SK-N-SH treated with all-trans-retinoic acid at 6 μM for 48 hours (cell line): ENCODE results near the gene OR4F6.

Experiments
- ATAC-seq: fragments of 200-7000 bp; cut with Tn5 transposase; 3 replicates; pipeline ENCODE4 v1.9.1; 2020; ENCODE audit warnings: mild to moderate bottlenecking, moderate library complexity
- ARNTL ChIP-seq: fragments of 450-650 bp; formaldehyde crosslinking; IDR thresholded peaks from 2 replicates; pipeline ENCODE4 v1.5.0; 2020; ENCODE audit warnings: low read depth, mild to moderate bottlenecking, moderate library complexity, borderline replicate concordance
- BACH2 ChIP-seq: fragments of 250-450 bp; sonication (Bioruptor Pico); IDR thresholded peaks from 2 replicates; pipeline ENCODE4 v1.9.0; 2021; ENCODE audit warnings: mild to moderate bottlenecking, borderline replicate concordance
- CSDC2 ChIP-seq: fragments of 250-450 bp; sonication (Bioruptor Pico); IDR thresholded peaks from 2 replicates; pipeline ENCODE4 v1.5.0; 2020; ENCODE audit warnings: mild to moderate bottlenecking, moderate library complexity
- ESRRG ChIP-seq: fragments of 250-450 bp; sonication (Bioruptor Pico); IDR thresholded peaks from 2 replicates; pipeline ENCODE4 v1.6.1; 2021; ENCODE audit warnings: mild to moderate bottlenecking
- ISL1 ChIP-seq: fragments of 250-450 bp; sonication (Bioruptor Pico); IDR thresholded peaks from 2 replicates; pipeline ENCODE4 v2.1.2; 2022; ENCODE audit warnings: mild to moderate bottlenecking, moderate library complexity
- OSR1 ChIP-seq: fragments of 250-450 bp; sonication (Bioruptor Pico); IDR thresholded peaks from 2 replicates; pipeline ENCODE4 v1.8.0; 2022; ENCODE audit warnings: moderate library complexity, mild to moderate bottlenecking, inconsistent platforms
- PATZ1 ChIP-seq: fragments of 250-450 bp; sonication (Bioruptor Pico); IDR thresholded peaks from 2 replicates; pipeline ENCODE4 v1.8.0; 2020; ENCODE audit warnings: mild to moderate bottlenecking, moderate library complexity, borderline replicate concordance
- PPARA ChIP-seq: fragments of 250-450 bp; sonication (Bioruptor Pico); IDR thresholded peaks from 2 replicates; pipeline ENCODE4 v1.5.0; 2020; ENCODE audit warnings: mild to moderate bottlenecking, borderline replicate concordance
- RARB ChIP-seq: fragments of 250-450 bp; sonication (Bioruptor Pico); IDR thresholded peaks from 2 replicates; pipeline ENCODE4 v1.8.0; 2021; ENCODE audit warnings: mild to moderate bottlenecking, moderate library complexity
- TCF4 ChIP-seq: fragments of 250-450 bp; sonication (Bioruptor Pico); IDR thresholded peaks from 2 replicates; pipeline ENCODE4 v1.8.0; 2021; ENCODE audit warnings: mild to moderate bottlenecking, moderate library complexity, borderline replicate concordance
- TOX ChIP-seq: fragments of 250-450 bp; sonication (Bioruptor Pico); IDR thresholded peaks from 2 replicates; pipeline ENCODE4 v1.8.0; 2021; ENCODE audit warnings: mild to moderate bottlenecking, moderate library complexity, borderline replicate concordance
- ZC3H10 ChIP-seq: fragments of 250-450 bp; sonication (Bioruptor Pico); IDR thresholded peaks from 2 replicates; pipeline ENCODE4 v1.5.1; 2021; ENCODE audit warnings: mild to moderate bottlenecking, moderate library complexity
- ZFP3 ChIP-seq: fragments of 250-450 bp; sonication (Bioruptor Pico); IDR thresholded peaks from 2 replicates; pipeline ENCODE4 v1.5.0; 2020; ENCODE audit warnings: mild to moderate bottlenecking, moderate library complexity
- ZFP30 ChIP-seq: fragments of 450-650 bp; formaldehyde crosslinking; IDR thresholded peaks from 2 replicates; pipeline ENCODE4 v1.5.0; 2022; ENCODE audit warnings: mild to moderate bottlenecking, moderate library complexity
- ZNF565 ChIP-seq: fragments of 450-650 bp; formaldehyde crosslinking; conservative IDR thresholded peaks from 2 replicates; pipeline ENCODE4 v1.5.0; 2020; ENCODE audit warnings: low read depth, mild to moderate bottlenecking, moderate library complexity
- ZNF70 ChIP-seq: fragments of 450-650 bp; formaldehyde crosslinking; IDR thresholded peaks from 2 replicates; pipeline ENCODE4 v1.5.0; 2020; ENCODE audit warnings: mild to moderate bottlenecking, moderate library complexity
- ZNF8 ChIP-seq: fragments of 450-650 bp; formaldehyde crosslinking; IDR thresholded peaks from 2 replicates; pipeline ENCODE4 v1.5.0; 2020; ENCODE audit warnings: mild to moderate bottlenecking, moderate library complexity
- TF ChIP-seq, protein P1 (sequence below): fragments of 250-450 bp; sonication (Bioruptor Pico); IDR thresholded peaks from 2 replicates; pipeline ENCODE4 v1.5.0; 2020; ENCODE audit warnings: mild to moderate bottlenecking, moderate library complexity
- TF ChIP-seq, protein P2 (sequence below): fragments of 250-450 bp; sonication (Bioruptor Pico); IDR thresholded peaks from 2 replicates; pipeline ENCODE4 v1.5.1; 2020; ENCODE audit warnings: low read depth, mild to moderate bottlenecking, moderate library complexity
- TF ChIP-seq, protein P3 (sequence below): fragments of 250-450 bp; sonication (Bioruptor Pico); IDR thresholded peaks from 2 replicates; pipeline ENCODE4 v1.8.0; 2021; ENCODE audit warnings: low read depth, mild to moderate bottlenecking, moderate library complexity, borderline replicate concordance

Gene OR4F6

GRCh38 chr15:101813803-101814534 is 10.7 kb downstream of the OR4F6 start:
- no peak for ATAC-seq
- TF ChIP-seq RARB (CRISPR knock-in tag): no peak
- TF ChIP-seq BACH2 (CRISPR knock-in tag): no peak
- no peak for TF ChIP-seq ZNF8 (CRISPR knock-in tag)

- ATAC-seq: no peak
- no peak for TF ChIP-seq ARNTL (CRISPR knock-in tag)
- TF ChIP-seq, protein P1, sequence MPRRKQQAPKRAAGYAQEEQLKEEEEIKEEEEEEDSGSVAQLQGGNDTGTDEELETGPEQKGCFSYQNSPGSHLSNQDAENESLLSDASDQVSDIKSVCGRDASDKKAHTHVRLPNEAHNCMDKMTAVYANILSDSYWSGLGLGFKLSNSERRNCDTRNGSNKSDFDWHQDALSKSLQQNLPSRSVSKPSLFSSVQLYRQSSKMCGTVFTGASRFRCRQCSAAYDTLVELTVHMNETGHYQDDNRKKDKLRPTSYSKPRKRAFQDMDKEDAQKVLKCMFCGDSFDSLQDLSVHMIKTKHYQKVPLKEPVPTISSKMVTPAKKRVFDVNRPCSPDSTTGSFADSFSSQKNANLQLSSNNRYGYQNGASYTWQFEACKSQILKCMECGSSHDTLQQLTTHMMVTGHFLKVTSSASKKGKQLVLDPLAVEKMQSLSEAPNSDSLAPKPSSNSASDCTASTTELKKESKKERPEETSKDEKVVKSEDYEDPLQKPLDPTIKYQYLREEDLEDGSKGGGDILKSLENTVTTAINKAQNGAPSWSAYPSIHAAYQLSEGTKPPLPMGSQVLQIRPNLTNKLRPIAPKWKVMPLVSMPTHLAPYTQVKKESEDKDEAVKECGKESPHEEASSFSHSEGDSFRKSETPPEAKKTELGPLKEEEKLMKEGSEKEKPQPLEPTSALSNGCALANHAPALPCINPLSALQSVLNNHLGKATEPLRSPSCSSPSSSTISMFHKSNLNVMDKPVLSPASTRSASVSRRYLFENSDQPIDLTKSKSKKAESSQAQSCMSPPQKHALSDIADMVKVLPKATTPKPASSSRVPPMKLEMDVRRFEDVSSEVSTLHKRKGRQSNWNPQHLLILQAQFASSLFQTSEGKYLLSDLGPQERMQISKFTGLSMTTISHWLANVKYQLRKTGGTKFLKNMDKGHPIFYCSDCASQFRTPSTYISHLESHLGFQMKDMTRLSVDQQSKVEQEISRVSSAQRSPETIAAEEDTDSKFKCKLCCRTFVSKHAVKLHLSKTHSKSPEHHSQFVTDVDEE: no peak
- no peak for TF ChIP-seq TCF4 (CRISPR knock-in tag)
- TF ChIP-seq PPARA (CRISPR knock-in tag): no peak
- TF ChIP-seq TOX (CRISPR knock-in tag): no peak
- TF ChIP-seq ZNF565 (CRISPR knock-in tag): no peak
- no peak for TF ChIP-seq ZNF70 (CRISPR knock-in tag)
- TF ChIP-seq ISL1: no peak
- no peak for TF ChIP-seq PATZ1 (CRISPR knock-in tag)
- TF ChIP-seq ZNF8 (CRISPR knock-in tag): no peak
- TF ChIP-seq, protein P2, sequence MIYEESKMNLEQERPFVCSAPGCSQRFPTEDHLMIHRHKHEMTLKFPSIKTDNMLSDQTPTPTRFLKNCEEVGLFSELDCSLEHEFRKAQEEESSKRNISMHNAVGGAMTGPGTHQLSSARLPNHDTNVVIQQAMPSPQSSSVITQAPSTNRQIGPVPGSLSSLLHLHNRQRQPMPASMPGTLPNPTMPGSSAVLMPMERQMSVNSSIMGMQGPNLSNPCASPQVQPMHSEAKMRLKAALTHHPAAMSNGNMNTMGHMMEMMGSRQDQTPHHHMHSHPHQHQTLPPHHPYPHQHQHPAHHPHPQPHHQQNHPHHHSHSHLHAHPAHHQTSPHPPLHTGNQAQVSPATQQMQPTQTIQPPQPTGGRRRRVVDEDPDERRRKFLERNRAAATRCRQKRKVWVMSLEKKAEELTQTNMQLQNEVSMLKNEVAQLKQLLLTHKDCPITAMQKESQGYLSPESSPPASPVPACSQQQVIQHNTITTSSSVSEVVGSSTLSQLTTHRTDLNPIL: no peak
- no peak for TF ChIP-seq ZFP30
- TF ChIP-seq ZC3H10 (CRISPR knock-in tag): no peak
Measured at GRCh38 chr15:101820781-101821180, 17.5 kb downstream of the OR4F6 start.

GRCh38 chr15:101827257-101827656 is 23.9 kb downstream of the OR4F6 start:
- TF ChIP-seq ZNF565 (CRISPR knock-in tag) (no peak), TOX (CRISPR knock-in tag) (no peak), TCF4 (CRISPR knock-in tag) (no peak), ZNF70 (CRISPR knock-in tag) (no peak), ZFP3 (no peak), PATZ1 (CRISPR knock-in tag) (no peak), OSR1 (no peak), ESRRG (no peak), CSDC2 (CRISPR knock-in tag) (no peak), RARB (CRISPR knock-in tag) (no peak), BACH2 (CRISPR knock-in tag) (no peak)
- TF ChIP-seq, protein P1: no peak
- TF ChIP-seq, protein P3, sequence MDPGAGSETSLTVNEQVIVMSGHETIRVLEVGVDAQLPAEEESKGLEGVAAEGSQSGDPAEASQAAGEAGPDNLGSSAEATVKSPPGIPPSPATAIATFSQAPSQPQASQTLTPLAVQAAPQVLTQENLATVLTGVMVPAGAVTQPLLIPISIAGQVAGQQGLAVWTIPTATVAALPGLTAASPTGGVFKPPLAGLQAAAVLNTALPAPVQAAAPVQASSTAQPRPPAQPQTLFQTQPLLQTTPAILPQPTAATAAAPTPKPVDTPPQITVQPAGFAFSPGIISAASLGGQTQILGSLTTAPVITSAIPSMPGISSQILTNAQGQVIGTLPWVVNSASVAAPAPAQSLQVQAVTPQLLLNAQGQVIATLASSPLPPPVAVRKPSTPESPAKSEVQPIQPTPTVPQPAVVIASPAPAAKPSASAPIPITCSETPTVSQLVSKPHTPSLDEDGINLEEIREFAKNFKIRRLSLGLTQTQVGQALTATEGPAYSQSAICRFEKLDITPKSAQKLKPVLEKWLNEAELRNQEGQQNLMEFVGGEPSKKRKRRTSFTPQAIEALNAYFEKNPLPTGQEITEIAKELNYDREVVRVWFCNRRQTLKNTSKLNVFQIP (CRISPR knock-in tag): no peak
- ATAC-seq: no peak
